DMS79 treated with DMSO at 0.1 percent for 48 hours (cell line): ENCODE measurements around the gene CDH7.
A peak's percentile ranks its signal among the peaks of the same experiment; 100 is the strongest.

Experiments used
- DNase-seq: peaks from one replicate; lab custom pipeline; 2025; lab: John Stamatoyannopoulos, UW

The CDH7 gene, protein sequence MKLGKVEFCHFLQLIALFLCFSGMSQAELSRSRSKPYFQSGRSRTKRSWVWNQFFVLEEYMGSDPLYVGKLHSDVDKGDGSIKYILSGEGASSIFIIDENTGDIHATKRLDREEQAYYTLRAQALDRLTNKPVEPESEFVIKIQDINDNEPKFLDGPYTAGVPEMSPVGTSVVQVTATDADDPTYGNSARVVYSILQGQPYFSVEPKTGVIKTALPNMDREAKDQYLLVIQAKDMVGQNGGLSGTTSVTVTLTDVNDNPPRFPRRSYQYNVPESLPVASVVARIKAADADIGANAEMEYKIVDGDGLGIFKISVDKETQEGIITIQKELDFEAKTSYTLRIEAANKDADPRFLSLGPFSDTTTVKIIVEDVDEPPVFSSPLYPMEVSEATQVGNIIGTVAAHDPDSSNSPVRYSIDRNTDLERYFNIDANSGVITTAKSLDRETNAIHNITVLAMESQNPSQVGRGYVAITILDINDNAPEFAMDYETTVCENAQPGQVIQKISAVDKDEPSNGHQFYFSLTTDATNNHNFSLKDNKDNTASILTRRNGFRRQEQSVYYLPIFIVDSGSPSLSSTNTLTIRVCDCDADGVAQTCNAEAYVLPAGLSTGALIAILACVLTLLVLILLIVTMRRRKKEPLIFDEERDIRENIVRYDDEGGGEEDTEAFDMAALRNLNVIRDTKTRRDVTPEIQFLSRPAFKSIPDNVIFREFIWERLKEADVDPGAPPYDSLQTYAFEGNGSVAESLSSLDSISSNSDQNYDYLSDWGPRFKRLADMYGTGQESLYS

DNA sequence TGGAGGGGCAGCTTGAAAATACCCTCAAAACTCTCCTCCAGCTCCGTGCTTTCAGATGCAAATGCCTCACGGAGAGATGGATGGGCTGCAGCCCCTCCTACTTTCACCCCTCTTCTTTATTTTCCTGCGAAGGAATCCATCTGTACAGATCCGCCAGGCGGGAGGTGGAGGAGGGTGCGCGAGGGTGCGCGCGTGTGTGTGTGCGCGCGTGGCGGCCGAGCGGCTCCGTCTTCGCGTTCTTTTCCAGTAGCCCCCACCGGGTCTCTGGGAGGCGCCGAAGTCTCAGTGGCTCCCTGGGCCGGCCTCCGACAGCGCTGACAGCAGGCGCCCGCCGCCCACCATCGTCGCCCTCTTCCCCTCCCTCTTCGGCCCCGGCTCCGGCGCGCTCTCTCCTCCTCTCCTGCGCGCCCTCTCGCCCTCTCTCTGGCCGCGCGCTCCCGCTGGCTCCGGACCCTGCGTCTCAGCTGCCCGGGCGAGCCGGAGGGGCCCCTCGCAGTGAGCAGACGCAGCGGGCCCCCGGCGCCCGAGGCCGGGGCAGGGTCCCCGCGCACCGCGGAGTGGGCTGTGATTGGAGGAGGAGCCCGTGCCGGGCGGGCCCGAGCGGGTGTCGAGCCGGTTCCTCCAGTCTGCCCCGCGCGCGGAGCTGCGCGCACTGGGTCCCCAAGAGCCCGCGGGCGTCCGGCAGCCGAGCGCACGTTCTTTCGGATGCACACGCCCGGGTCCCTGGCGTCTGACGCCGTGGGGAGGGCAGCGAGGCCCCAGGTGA lies at the start of gene CDH7:
TSS of gene CDH7 (plus strand) at position 624 of the 766 bp plus-strand sequence. CDS start 11,831 bp downstream, outside the sequence.
- DNase-seq = peak; percentile 31

- DNase-seq = no peak
Observed at GRCh38 chr18:65704046-65704445, 46.8 kb upstream of the CDH7 start.

DNA sequence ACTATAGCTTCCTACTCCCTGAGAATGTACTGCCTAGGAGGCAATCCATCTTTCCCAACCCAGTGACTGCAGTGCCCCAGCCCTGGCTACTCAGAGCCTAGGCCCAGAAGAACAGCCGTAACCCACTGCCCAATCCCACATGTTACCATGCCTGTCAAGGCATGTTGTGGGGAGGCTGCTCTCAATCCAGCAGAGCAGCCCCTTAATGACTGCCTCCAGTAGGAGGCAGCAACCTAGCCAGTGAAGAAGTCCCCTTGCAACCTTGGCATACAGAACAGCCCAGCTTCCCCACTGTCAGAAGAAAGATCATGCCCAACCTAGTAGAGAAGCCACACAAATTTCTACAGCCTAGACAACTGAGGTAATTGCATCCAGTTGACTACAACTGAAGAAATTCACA lies 44.2 kb upstream of the CDH7 start:
- DNase-seq = no peak

DNA sequence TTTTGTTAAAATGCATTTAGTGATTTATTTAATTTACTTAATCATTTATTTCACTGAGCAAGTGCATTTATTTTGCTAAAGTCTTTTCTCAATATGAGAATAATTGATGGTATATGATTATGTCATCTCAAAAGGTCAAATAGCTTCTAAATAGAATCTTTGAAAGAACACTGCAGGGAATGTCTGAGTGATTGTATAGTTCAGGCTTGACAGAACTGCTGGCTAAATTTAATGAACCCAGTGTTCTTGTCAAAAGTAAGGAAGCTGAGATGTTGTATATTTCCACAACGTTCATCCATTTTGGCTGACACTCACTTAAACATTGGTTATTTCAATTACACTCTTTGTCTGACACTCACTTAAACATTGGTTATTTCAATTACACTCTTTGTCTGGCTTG lies 39.3 kb upstream of the CDH7 start:
- no peak for DNase-seq

GRCh38 chr18:65721619-65722018 lies 29.2 kb upstream of the CDH7 start:
- no peak for DNase-seq

- no peak for DNase-seq
Observed at GRCh38 chr18:65725251-65726050, 25.4 kb upstream of the CDH7 start.

DNA sequence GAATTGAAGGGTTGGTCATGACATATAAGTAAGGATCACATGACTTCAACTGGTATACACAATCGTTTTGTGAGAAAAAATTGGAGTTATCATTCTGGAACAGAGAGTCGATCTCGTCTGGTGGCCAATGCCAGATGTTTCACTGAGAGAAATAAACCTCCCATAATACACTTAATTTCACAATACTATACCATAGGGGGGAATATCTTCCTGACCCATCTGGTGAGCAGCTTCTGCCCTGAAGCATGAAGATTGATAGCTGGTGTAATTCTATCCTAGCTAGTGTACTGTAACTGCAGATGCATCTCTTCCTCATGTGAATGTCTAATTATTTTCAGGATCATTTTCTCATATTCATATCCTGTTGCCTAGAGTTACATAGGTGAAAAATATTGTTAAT lies 15.7 kb upstream of the CDH7 start:
- no peak for DNase-seq

GRCh38 chr18:65737471-65737955 lies 13.3 kb upstream of the CDH7 start:
- DNase-seq = no peak

- no peak for DNase-seq
Observed at GRCh38 chr18:65746936-65747335, 3.9 kb upstream of the CDH7 start.

- no peak for DNase-seq
Observed at GRCh38 chr18:65748321-65748720, 2.5 kb upstream of the CDH7 start.

GRCh38 chr18:65749841-65750240 lies 971 bp upstream of the CDH7 start:
- no peak for DNase-seq

- peak; percentile 38 for DNase-seq
Observed at GRCh38 chr18:65751155-65752085, 608 bp downstream of the CDH7 start.

GRCh38 chr18:65752625-65753325 lies 2.0 kb downstream of the CDH7 start:
- no peak for DNase-seq

DNA sequence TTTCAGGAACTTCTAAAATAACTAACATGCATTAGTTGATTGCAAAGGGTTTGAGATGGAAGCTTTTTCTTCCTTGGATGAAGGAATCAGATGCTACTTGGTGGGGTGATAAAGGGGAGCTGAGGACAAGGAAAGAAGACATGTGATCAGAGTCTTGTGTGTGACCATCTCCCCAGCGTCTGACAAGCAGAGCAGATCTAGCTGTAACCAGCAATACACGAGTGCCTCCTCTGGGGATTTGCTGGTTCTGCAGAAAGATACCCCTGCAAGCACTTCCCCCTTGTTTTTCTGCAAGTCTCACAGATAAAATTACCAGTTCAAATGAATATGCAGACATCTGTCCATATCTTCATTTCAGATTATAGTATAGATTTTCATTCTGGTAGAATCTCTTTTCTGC lies 2.7 kb downstream of the CDH7 start:
- no peak for DNase-seq

- DNase-seq = peak; percentile 36
Observed at GRCh38 chr18:65754121-65754520, 3.3 kb downstream of the CDH7 start.

DNA sequence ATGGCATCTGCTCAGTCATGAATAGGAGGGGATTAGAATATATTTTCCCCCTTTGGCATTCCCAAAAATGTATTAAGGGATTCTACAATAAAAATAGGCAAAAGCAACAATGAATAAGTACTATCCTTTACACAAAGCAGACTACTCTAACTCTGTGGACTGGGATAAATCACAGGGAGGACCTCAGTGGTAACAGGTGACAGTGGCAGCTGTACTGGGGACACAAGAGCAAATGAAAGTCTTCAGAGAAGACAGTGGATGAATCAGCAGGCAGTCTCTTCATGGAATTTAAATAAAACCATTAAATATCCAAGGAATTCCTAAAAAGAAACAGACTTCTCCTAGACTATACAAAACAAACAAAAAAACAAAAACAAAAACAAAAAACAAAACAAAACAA lies 4.8 kb downstream of the CDH7 start:
- no peak for DNase-seq

DNA sequence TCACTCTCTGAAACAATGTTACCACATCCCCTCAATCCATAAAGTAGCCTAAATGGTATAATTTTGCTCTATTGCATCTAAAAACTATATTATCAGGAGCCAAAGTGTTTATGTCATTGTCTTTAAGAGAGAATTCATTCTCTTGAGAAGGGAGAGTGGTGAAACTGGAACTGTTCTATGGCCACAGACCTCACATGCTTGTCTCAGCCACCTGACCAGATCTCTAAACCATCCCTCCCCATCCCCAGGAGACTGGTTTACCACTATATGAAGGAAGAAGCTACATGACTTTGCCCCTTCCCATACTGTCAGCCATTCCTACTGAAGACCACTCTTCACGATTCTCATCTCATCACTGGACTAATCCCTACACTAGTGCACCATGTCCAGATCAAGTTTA lies 9.6 kb downstream of the CDH7 start:
- DNase-seq = no peak

- no peak for DNase-seq
Observed at GRCh38 chr18:65761636-65762295, 11.0 kb downstream of the CDH7 start.

DNA sequence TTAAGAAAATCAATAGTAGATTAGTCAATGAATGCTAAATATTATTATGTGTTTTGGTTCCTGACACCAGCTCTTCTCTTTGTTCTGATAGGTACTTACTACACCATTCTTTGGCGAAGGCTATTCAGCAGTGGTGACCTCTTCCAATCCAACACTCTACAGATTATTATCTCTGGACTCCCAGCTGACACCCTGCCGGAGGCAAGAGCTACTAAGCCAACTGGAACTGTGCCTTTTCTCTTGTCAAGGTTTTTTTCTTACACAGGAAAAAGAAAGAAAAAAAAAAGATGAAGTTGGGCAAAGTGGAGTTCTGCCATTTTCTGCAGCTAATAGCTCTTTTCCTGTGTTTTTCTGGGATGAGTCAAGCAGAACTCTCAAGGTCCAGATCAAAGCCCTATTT lies 11.7 kb downstream of the CDH7 start:
- DNase-seq = no peak
